Measurements from ENCODE around the gene VPS11. TPM values are rescaled to one million over a fixed set of nuclear protein-coding genes. Genes with fewer than 3 reads are reported as not detected.

VPS11 gene
- 70.8 and 72.3 TPM in 2 replicates for polyA plus RNA-seq

DNA sequence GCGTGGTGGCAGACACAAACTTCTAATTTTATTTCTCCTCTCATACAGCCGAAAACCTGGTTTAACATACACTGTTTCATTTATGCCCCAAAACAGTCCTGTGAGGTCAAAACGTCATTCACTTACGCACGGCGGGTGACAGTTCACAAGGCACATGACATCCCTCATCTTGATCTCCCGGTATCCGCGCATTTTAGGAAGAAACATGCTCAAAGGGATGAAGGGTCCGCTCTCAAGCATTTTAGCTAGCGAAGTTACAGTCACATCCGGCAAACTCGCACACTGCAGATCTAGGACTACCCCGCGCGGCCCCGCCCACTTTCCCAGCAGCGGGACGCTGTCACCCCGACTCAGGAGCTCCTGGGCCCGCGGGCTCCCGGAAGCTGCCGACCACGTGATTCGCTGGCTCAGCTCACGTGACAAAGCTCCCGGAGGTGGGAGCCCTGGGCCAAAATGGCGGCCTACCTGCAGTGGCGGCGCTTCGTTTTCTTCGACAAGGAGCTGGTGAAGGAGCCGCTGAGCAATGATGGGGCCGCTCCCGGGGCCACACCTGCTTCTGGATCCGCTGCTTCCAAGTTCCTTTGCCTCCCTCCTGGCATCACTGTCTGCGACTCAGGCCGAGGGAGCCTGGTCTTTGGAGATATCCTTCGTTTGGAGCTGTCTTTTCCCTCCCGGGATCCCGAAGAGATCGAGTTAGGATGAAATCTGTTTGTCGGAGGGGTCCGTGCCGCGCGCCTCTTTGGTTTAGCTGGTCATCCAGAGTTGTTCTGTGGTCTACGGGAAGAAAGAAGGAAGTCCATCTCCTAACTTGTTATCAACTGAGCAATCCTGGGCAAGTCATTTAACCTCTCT, at the start of gene VPS11:
Gene VPS11, plus strand, starts transcription at position 448 of the 852 bp plus-strand sequence. Its CDS starts 6 bp downstream, at position 454.

DNA sequence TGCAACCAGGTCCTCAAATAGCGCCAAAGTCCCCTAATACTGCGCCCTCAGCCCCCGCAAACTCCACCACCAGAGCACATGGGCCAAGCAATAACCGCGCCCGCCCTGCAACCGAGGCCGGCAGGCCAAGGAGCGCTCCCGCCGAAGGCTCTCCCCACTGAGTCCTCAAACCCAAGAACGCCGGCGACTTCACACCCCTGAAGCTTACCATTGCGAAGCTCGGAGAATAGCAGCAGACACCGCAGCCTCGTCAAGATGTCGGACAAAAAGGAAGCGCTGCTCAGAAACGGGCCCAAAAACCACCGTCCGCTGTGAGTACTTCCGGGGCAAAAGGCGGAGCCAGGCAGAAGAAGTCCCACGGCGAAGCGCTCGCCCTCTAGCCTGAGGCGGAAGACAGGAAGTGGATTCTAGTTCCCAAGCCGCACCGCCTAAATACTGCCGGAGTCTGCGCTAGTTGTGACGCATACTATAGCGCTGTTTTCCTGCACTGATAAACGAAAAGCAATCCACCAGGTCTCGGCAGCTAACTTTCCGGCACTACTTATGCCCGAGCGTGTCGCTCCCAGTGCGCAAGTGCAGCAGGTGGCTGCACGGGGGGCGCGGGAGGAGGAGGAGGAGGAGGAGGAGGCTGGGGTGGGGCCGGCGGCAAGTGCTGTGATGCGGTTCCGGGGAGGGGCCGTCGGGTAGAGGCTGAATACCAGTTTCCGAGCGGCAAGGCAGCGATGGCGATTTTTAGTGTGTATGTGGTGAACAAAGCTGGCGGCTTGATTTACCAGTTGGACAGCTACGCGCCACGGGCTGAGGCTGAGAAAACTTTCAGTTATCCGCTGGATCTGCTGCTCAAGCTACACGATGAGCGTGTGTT, 49.3 kb upstream of the VPS11 start, which contains the start of the genes RPS25 and TRAPPC4:
Gene RPS25, minus strand, starts transcription at position 270 of the 865 bp plus-strand sequence. Its CDS starts 59 bp downstream, at position 211.
Gene TRAPPC4, plus strand, starts transcription at position 693 of the 865 bp plus-strand sequence. Its CDS starts 30 bp downstream, at position 723.

DNA sequence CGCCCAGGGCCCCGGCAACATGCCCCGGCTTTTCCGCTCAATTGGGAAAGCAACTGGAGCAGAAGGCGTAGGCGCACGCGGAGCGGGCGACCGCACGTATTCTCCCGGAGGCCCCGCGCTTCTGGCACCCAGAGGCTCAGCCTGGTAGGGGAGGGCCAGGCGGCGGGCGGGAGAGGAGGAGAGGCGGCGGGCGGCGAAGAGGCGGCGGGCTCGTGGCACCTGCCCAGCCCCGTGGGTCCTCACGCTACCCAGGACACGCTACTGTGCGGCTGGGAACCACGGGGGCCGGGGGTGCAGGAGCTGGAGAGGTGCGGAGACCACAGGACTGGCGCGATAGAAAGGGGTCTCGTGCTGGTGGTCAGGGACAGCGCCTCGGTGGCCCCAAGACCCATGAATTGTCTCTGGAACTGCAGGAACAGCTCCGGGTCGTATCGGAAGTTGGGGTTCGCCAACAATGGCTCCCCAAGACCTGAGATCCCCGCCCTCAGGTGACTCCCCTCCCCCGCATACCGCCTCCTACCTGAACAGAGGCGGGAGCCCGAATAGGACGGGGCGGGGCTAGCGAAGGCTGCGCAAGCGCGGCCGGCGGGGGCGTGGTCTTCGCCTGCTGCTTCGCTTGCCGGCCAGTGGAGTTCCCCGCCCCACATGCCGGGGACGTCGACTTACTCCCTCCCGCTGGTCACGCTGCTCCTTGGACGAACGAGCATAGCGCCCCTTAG, 37.1 kb upstream of the VPS11 start, which contains the start of gene SLC37A4:
Gene SLC37A4, minus strand, starts transcription at position 549 of the 719 bp plus-strand sequence.

DNA sequence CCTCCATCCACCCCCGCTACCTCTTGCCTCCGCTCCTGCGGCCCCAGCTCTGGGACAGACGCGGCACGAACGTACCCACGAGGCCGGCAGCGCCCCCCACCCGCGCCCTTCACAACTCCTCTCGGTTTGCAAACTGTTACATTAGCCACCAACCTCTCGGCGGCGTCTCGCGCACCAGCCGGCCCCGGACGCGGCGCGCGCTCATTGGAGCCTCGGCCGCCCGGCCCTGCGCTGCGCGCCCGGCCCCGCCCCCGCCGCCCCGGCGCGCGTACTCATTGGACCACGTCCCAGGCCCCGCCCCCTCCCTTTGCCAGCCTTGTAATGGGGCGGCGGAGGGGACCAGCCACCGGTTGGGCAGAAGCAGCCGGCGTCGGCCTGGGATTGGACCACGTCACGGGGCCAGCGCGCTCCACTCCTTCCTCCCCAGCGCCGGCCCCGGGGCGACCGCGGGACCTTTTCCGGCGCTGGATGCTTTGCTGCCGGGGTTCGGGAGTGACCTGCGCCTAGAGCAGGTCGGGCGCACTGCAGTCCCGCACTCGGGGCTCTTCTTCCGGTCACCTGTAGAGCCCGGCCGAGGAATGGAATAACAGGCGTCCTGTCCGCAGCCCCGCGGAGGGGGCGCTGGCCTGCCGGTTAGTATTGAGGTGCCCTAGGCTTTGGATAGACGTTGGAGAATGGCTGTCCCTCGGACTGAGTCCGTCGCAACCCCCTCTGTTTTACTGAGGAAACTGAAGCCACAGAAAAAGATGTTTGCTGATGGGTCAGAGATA, 10.4 kb upstream of the VPS11 start, which contains the start of gene HYOU1:
Gene HYOU1, minus strand, starts transcription at position 206 of the 770 bp plus-strand sequence. CDS start 1,045 bp downstream, outside the sequence.

DNA sequence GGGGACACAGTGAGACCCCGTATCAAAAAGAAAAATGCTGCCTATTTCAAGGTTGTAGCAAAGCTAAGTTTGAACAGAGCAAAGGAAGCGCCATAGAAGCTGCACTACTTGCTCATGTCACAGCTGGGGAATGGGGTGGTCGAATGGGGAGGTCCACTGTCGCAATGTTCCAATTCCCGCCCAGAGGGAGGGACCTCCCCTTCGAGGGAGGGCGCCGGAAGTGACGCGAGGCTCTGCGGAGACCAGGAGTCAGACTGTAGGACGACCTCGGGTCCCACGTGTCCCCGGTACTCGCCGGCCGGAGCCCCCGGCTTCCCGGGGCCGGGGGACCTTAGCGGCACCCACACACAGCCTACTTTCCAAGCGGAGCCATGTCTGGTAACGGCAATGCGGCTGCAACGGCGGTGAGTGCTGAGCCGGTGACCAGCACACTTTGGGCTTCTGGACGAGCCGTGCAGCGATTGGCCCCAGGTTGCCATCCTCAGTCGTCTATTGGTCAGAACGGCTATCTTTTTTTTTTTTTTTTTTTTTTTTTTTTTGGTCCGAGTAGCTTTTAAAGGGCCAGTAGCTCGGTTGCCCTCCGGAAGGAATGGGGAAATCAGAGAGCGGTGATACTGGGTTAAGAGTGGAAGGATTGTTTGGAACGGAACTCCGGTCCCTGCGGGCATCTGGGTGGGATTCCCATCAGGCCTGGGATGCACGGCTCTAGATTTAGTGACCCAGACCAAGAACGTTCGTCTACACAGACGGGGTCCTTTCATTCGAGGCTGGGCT, 17.2 kb downstream of the VPS11 start, which contains the start of gene HMBS:
Gene HMBS, plus strand, starts transcription at position 219 of the 774 bp plus-strand sequence. Its CDS starts 153 bp downstream, at position 372.

DNA sequence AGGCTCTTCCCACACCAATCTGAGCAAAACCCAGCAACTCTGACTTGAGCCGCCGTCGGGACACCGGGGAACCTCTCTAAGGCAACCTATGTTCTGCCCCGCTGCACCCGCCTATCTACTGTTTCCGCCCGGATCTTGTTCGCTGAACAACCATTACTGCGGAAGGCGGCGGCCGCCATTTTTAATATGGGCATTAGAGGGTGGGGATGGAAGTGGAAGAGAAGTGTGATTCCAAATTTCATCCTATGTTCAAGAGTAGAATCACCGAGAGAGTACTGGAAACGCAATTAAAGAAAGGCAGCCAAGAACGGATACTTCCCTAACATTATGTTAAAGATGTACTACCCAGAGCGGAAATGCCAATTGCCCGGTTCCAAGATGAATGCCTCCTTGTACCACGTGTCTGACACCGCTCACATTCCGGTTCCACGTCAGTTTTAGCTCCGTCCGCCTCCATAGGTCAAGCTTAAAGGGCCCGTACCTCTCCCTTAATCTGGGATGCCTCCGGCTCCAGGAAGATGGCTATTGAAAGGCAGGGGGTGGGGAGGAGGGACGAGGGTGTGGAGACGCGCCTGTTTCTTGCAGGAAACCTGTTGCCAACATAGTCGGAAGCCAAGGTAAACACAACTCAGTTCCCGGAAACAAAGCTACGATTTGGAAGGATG, 34.3 kb downstream of the VPS11 start, which contains the start of gene DPAGT1:
Gene DPAGT1, minus strand, starts transcription at position 95 of the 665 bp plus-strand sequence. CDS start 198 bp downstream, outside the sequence.

DNA sequence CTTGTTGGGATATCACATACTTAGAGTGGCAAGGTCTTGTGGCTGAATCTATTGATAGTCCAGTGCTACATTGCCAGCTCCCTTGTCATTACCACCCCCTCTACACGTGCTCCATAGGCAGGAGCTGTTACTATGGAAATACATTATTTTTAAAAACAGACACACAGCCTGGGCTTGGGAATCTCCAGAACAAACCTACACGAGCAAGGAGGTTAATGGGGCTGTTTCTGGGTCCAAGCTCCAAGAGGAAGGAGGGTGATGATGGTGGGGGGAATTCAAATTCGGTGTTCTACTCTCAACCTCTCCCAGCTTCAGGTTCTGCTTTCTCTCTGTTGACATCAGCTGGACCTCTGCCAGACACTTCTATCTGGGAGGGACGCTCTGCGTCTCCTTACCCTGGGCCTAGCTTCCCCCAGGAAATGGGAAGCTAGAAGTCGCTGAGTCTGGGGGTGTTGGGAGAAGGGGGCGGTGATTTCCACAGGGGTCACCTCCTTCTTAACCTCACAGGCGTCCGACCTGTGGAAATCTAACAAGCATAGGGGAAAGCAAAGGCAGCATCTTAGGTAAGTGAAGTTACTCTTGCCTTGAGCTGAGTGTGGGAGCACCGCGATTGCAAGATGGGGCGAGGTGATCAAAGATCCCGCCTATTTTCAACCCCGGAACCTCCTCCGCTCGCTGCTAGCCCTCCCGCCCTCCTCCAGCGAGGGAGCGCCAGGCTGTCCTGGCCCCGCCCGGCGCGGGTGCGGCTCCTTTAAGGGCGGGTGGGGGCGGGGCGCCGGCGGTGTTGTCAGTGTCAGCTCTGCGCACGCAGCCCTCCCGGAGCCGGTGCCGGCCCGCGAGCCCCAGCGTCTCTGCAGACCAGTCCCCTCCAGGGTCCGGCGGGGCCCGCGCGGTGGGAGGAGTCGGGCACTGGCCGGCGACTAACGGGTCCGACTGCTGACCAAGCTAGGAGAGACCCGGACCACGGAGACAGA, 39.2 kb downstream of the VPS11 start, which contains the start of gene C2CD2L:
Gene C2CD2L, plus strand, starts transcription at position 781 of the 974 bp plus-strand sequence. CDS start 398 bp downstream, outside the sequence.

DNA sequence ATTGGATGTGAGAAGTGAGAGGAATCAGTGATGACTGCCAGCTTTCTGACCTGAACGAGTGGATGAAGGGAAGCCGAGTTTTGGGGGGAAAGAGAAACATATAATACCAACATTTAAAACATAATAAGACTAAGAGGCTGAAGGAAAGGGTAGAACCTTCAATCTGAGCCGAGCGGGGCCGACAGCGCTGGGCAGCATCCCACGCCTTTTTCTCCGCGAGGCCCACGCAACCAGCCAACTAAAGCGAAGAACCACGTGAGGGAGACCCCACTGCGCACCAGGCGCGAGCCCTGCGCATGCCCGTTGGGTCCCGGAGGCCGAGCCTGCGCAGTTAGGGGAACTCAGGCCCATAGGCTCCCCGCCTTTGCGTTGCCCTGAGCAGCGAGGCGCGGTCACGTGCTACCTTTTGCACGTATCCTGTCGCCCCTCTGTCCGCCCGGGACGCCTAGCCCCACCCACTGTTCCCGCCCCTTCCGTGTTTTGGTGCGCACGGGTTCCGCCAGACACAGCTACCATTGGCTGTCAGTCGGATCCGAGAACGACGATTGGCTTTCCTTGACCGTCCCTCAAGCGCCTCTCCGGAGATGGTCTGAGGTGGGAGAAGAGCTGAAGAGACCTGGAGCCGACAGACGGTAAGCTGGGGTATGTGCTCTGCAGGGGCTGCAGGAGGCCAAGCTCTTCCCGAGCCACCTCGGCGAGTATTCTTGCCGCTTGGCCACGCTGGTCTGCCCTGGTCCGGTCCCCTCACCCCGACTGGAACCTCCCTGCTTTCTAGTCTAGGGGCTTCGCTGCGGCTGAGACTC, 53.6 kb downstream of the VPS11 start, which contains the start of gene HINFP:
Gene HINFP, plus strand, starts transcription at position 573 of the 803 bp plus-strand sequence. CDS start 5,365 bp downstream, outside the sequence.

Other genes starting within 250 kb of the VPS11 start
- 0.42 TPM in 1 of 2 replicates, not detected in the other for gene CXCR5, start 183.9 kb upstream of the VPS11 start, polyA plus RNA-seq
- 0.06 TPM in 1 of 2 replicates, not detected in the other for gene BCL9L, start 141.9 kb upstream of the VPS11 start, polyA plus RNA-seq
- gene UPK2, start 111.5 kb upstream of the VPS11 start, polyA plus RNA-seq, result not detected in 2 replicates
- gene FOXR1, start 96.1 kb upstream of the VPS11 start, polyA plus RNA-seq, result not detected in 2 replicates
- gene CENATAC, start 69.7 kb upstream of the VPS11 start, polyA plus RNA-seq, result 12.6 and 14.6 TPM in 2 replicates
- 686 and 722 TPM in 2 replicates for gene RPS25, start 49.5 kb upstream of the VPS11 start, polyA plus RNA-seq
- gene TRAPPC4, start 49.1 kb upstream of the VPS11 start, polyA plus RNA-seq, result 157 and 230 TPM in 2 replicates
- 0.53 and 3.8 TPM in 2 replicates for gene SLC37A4, start 36.9 kb upstream of the VPS11 start, polyA plus RNA-seq
- gene HYOU1, start 10.6 kb upstream of the VPS11 start, polyA plus RNA-seq, result 25.1 and 35.7 TPM in 2 replicates
- gene HMBS, start 17.1 kb downstream of the VPS11 start, polyA plus RNA-seq, result 7.6 and 8.5 TPM in 2 replicates
- 40.2 and 51.7 TPM in 2 replicates for gene DPAGT1, start 34.0 kb downstream of the VPS11 start, polyA plus RNA-seq
- gene C2CD2L, start 39.5 kb downstream of the VPS11 start, polyA plus RNA-seq, result 3.4 and 5.0 TPM in 2 replicates
- gene HINFP, start 53.8 kb downstream of the VPS11 start, polyA plus RNA-seq, result 4.5 and 4.8 TPM in 2 replicates
- gene ABCG4, start 81.2 kb downstream of the VPS11 start, polyA plus RNA-seq, result 5.4 and 5.6 TPM in 2 replicates
- gene NLRX1, start 100.9 kb downstream of the VPS11 start, polyA plus RNA-seq, result 0.23 TPM in 1 of 2 replicates, not detected in the other
- not detected in 2 replicates for gene NHERF4, start 117.7 kb downstream of the VPS11 start, polyA plus RNA-seq
- 10.4 and 17.6 TPM in 2 replicates for gene CBL, start 138.5 kb downstream of the VPS11 start, polyA plus RNA-seq
- gene MCAM, start 249.3 kb downstream of the VPS11 start, polyA plus RNA-seq, result 96.9 and 152 TPM in 2 replicates

Data from Purkinje cell (primary cell).